ENCODE data around the gene MRGPRF.
"Not testable (repeated sequence)": the region's sequence is repeated elsewhere in the genome, so short reads cannot be mapped to it uniquely, and the experiment has no call there.

MRGPRF gene

DNA sequence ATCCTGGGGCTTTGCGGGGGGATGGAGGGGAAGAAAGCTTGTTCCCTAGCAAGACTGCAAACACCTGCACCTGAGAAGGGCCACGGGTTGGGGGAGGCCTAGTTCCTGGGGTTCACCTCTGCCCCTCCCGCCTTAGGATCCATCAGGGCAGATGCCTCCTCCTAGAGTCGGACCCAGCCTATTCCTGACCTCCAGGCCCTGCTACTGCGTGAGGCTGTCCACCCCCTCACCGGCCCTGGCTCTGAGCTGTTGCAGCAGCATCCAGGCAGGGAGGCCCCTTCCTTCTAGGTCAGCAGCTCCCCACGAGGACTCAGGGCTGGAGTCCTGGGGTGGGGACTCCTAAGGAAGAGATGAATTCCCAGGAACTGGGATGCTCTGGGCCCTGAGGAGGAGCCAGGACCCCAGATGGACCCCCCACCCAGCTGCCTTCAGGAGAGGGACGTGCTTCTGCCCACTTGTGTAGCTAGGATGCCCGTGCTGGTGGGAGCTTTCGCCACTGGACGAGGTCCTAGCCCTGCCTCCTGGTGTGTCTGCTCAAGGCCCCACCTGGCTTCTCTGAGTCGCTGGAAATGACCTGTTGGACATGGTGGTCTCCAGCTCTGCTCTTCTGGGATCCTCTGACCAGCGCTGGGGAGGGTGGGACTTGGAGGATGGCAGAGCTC is 10.3 kb downstream of the MRGPRF start:
- DNase-seq (ENCODE audit: low read depth) = no peak

DNA sequence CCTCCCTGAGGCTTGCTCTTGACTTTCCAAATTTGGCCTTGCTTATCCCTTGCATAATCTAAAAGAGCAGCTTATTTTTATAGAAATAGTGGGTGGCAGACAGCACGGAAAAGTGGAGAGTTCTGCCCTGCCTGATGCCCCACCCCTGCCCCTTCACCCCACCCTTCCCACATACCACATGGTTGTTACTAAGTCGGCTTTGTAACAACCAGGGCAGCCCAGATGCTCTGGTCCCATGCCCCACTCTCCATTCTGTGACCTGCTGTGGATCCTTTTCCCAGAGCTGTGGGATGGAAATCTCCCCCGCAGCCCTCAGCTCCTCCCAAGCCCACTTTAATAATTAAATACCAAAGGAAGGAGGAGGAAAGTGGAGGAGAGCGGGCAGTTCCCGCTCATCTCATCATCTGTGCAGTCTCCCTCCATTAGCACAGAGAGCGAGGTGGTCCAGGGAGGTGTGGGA is 10.9 kb downstream of the MRGPRF start:
- no peak for DNase-seq (ENCODE audit: low read depth)

DNA sequence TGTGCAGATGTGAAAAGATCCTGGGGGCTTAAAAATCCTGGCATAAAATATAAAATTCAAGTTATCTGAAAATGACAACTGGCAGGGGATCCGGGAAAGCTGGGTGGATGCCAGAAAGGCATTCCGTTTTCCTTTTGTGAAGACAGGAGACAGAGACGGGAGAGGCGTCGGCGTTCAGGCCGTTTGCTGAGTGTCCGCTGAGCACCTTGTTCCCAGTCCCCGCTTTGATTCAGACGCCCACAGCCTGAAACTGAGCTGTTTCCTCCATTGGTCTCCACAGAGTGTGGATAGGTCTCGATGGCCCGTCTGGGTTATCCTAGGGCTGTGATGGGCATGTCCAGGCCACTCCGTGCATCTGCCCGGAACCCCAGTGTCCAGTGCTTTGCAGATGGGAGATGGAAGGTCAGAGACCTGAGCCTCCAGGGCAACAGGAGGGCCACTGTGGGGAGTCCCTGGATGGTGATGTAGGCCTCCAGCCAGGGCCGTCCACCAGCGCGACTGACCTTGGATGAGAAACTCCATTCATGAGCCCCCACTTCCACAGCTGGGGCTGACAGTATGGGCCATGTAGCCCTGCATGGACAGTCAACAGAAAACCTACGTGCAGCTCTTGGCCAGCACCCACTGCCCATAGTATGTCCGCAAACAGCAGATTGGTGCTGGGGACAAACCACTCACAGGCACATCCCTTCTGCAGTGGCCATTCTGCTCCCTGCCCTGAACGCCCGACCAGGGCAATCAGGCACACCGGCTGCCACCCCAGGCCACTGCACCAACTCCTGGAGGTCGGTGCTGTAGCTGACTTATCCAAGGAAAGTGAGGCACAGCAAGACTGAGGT is 11.6 kb downstream of the MRGPRF start:
- no peak for DNase-seq (ENCODE audit: low read depth)

DNA sequence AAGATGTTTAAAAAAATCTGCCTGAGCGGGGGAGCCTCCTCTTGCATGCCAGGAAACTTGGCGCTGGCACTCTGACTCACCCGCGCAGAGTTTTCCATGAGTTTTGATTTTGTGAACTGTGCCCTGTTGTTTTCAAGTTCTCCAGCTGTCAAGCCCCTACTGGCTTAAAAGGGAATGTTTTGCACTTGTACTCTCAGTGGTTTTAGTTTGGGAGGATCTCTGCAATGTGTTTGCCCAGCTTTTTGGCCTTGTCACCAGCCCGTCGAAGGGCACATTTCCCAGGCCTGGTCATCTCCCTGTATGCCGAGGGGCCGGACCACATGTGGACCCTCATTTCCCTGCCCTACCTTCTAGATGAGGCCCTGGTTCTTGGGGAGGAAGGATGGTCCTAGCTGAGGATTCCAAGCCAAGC is 12.2 kb downstream of the MRGPRF start:
- DNase-seq (ENCODE audit: low read depth) = peak; percentile 35

DNA sequence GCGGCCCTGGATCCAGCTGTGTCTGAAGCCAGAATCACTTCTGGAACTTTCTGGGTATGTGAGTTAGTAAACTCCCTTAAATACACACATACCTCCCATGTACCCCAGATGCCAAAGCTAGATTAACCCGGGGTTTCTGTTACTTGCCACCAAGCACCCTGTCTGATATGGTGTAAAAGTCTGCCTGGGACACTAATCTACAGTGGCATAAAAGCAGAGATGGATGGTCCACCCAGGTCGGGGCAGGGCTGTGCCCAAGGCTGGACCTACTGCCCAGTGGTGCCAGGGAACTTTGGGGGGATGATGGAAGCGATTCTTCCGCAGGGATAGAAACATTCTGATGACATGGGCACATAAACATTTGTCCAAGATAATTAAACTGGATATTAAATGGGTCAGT is 12.7 kb downstream of the MRGPRF start:
- no peak for DNase-seq (ENCODE audit: low read depth)

DNA sequence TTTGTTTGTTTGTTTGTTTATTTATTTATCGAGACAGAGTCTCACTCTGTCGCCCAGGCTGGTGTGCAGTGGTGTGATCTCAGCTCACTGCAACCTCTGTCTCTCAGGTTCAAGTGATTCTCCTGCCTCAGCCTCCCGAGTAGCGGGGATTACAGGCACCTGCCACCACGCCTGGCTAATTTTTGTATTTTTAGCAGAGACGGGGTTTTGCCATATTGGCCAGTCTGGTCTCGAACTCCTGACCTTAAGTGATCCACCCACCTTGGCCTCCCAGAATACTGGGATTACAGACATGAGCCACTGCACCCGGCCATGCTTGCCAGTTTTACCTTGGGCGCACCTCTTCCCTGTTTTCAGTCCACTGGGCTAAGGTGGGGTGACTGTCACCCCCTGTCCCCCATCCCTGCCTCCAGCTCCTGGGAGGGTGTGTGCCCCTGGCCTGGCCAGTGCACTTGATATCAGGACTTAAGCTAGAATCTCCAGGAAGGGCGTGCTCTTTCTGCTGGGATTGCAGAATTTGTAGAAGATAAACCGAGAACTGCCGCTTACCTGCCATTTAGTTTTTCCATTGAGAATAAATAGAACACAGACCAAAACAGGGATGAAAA is 13.2 kb downstream of the MRGPRF start:
- not testable (repeated sequence) for DNase-seq (ENCODE audit: low read depth)

DNA sequence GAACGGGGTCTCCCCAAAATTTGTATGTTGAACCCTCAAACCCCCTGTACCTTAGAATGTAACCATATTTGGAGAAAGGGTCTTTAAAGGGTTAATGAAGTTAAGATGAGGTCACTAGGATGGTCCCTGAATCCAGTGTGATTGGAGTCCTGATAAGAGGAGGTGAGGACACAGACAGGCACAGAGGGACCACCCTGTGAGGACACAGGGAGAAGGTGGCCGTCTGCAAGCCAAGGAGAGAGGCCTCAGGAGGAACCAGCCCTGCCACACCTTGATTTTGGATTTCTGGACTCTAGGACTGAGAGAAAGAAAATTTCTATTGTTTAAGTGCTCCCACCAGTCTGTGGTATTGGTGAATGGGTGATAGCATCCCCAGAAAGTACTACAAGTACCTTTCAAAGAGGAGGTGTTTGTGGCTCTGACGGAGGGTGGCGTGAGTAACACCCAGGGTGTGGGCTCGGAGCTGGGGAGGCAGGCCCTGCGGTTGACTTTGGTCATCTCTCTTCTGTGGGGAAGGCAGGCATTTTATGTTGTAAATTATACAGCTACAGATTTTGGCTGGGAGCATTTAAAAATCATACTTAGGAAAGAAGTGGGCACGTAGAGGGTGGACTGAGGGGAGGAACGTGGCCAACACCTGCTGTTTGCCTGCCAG is 13.8 kb downstream of the MRGPRF start:
- no peak for DNase-seq (ENCODE audit: low read depth)

DNA sequence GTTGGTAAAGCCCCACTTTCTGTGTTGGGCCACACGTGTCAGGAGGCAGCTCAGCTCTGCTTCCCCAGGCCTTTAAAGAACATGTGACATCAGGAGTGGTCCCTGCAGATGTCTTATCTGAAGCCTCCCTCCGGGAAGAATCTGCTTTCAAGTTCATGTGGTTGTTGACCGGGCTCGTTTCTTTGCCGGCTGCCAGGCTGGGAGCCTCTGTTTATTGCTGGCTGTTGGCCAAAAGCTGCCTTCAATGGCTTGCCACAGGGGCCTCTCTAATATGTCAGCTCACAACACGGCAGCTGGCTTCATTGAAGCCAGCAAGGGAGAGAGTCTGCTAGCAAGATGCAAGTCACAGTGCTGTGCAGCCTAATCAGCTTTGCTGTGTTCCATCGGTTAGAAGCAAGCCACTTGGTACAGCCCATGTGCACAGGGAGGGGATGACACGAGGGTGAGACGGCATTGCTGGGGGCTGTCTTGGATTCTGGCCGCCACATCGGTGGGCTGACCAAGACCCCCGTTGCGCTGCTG is 14.6 kb downstream of the MRGPRF start:
- no peak for DNase-seq (ENCODE audit: low read depth)

DNA sequence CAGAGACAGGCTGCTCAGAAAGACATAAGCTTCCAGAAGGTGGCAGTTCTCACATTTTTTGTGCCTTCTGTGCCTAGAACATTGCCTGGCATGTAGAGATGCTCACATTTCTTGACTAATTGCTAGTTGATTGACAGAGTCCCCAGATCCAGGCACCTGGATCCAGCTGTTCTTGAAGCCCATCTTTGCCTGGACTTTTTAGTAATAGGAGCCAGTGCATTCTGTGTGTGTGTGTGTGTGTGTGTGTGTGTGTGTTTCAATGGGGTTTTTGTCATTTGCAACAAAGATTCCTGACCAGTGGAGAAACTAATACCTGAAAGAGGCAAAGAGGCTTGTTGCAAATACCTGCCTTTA is 15.1 kb downstream of the MRGPRF start:
- DNase-seq (ENCODE audit: low read depth) = no peak

DNA sequence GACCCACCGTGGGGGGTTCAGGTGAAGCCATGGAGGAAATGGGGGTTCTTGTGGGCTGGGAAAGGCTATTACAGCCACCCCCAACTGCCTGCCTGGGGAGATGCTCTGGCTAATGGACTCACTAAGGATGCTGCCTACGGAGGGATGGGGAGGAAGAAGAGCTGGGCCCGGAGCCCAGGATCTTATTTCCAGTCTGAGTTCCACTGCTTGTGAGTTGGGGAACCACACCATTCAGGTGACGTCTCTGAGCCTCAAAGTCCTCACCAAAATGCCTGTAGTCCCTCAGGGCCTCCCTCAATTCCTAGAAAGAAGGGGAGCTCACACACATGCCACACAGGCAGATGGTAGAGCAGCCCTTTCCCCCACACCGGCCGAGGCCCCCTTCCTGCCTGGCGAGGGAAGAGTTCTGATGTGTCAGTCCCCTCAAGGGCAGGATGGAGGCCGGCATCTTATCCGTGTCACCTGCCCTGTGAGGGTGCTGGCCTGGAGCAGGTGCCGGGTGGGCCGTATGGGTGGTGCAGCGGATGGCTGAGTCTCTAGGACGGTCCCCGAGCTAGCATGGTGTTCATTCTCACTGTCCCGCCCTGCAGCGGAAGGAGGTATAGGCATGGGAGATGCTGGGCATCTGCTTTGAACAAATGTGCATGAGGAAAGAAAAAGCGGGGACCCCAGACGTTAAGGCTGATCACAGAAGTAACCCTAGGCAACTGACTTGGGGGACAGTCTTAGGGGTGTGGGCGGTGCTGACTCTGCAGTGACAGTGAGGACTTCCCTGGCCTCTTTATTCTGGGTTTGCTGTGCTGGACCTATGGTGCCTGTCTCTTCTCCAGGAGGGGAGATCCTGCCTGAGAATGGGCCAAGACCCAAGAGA is 15.7 kb downstream of the MRGPRF start:
- DNase-seq (ENCODE audit: low read depth) = no peak

DNA sequence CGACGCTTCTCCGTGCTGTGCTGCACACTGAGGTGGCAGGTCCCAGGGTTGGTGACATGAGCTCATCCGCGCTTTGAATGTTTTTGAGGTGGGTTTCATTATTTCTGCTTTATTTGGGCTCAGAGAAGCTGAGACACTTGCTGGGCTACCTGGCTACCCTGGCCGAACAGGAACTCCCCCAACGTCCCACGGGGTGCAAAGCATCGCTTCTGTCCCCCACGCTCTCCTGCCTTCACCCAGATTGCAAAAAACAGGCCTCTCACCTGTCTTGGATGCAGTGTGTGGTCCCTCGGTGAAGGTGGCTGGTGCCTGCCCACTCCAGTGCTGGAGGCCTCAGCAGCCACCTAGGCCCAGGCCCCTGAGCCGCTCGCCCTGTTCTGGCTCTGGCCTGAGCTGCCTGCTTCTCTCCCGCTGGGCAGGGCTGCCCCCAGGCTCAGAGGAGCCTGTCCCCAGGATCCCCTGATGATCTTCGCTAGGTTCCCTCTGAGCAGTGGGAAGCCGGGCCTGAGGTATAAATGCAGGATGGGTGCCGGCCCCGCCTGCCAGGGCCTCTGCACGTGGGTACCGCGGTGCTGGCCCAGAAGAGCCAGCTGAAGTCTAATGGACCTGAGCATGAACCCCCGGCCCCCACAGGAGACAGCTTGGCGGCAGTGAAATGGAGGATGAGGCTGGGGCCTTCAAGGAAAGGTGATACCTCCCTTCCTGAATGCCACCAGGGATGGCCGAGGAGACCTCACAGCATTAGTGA is 16.5 kb downstream of the MRGPRF start:
- DNase-seq (ENCODE audit: low read depth) = no peak

DNA sequence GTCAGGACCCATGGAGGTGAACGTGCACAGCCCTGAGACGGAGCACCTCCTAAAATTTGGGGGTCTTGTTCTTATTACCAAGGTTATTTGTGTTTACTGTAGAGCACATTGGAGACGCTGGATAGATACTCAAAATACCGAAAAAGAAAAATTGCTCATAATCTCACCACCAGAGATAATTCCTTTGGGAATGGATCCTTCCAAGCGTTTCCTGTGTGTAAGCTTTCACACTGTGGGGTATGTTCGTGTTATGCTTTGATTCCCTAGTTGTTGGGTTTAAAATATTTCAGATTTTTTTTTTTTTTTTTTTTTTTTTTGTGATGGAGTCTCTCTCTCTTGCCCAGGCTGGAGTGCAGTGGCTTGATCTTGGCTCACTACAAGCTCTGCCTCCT is 18.2 kb downstream of the MRGPRF start:
- no peak for DNase-seq (ENCODE audit: low read depth)

DNA sequence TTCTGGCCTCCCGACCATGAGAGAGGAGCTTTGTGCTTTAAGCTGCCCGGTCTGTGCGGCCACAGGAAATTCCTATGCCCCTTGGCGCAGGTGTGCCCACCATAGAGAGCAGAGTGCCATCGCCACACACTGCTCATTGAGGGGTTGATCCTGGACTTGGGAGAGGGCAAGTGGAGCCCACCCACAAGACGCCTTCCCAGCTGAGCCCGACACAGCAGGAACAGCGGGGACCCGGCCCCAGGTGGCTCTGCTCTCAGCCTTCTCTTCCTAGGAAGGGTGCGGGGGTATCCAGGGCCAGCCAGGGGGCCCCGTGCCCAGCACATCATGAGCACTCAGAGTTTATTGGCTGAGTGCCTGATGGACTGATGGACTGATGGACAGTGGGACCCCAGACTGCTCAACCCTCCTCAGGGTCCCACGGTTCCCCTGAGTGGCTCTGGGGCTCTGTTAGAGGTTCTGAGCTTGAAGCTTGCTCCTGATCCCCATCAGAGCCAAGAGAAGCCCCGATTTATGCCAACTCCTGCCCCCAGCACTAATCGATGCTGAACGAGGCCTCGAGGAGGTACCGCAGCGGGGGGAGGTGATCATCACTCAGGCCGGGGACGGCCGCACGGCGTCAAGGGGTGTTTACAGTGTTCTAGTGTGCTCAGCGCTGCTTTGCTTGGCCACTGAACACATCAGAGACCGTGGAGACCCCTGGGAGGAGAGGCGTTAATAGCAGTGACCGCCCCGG is 18.7 kb downstream of the MRGPRF start:
- DNase-seq (ENCODE audit: low read depth) = no peak

DNA sequence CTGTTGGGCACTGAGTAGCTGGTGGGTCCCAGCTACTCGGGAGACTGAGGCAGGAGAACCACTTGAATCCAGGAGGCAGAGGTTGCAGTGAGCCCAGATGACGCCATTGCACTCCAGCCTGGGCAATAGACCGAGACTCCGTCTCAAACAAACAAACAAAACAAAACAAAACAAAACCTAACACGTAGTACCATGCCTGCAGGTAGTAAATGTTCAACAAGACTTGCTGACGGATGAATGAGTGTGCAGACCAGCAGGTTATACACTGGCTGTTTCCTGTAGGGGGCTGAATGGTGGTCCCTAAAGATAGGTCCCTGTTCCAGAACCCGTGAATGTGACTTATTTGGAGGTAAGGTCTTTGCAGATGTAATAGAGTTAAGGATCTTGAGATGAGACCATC is 19.5 kb downstream of the MRGPRF start:
- DNase-seq (ENCODE audit: low read depth) = no peak

DNA sequence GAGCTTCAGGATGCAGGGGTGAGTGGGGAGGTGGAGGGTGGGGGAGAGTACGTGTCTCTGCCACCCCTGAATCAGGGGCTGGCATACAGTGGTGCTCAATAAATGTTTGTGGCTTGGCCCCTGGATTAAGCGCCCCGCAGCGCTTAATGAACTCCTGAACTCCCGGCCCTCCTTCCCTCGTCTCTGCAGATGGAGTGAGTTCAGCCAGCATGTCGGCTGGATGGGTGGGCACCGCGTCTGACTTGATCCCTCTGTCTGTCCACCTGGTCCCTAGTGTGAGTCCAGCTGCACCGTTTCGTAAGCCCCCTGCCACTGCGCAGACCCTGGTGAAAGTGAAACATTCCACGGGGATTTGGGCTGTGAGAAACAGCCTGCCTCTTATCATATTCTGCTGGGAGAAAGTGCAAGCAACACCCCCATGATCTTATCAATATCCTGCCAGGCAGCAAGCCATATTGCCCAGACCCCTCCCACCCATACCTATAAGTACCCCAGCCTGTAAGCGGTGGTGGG is 20.2 kb downstream of the MRGPRF start:
- no peak for DNase-seq (ENCODE audit: low read depth)

DNA sequence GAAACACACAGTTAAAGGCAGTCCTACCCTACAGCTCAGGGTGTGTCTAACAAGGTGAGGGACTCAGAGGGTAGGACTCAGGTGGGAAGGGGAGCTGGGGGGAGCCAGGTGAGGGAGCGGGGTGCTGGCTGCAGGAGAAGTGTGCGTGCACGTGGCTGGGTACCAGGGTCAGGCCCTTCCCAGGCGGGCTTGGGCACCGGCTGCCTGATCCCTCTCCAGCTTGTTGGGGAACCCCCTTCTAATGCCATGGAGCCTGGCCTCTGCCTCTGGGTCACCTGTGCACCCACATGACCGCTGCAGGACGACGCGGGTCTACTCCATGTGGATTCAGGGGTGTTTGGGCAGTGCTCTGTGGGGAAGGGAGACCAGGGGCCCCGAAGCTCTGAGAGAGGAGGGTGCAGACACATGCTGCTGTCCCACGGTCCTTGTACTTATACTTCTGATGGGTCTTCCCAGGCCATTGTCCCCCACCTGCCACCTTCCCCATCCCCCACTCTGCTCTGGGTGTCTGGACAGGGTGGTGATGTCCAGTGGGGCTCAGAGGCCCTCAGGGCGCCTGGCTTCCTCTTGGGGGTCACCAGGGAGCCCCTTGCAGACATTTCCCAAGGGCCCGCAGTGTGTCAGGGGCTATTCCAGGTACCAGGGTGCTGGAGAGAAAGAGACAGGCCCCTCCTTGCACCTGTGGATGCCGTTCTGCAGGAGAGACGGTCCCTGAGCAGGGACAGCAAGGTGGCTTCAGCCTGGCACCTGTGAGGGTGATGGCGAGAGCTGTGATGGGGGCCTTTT is 21.9 kb downstream of the MRGPRF start:
- no peak for DNase-seq (ENCODE audit: low read depth)

DNA sequence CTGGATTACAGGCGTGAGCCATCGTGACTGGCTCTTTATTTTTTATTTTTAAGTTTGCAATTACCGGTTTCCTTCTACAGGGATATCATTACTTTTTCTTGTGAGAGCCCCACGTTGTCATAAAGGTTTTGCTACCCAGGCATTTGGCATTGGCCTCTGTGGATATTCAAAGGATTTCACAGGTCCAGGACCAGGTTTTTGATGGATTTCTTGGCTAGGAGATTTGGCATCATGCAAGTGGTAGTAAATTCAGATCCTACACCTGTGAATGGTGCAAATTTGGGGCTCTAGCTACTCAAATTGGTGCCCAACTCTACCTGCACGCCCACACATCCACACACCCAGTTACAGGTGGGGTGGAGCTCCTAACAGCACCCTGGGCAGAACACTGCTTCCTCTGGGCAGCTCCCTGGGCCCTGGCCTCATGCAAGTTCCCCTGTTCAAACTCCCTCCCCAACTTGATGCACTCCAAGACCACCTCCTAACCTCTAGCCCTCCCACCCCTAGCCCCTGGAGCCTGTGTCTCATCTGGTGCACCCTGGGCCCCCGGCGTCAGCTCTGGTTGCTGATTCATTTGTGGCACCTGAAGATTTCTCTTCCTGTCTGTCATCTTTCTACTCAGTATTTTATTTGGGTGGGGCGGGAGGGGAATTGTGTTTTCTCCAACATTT is 23.0 kb downstream of the MRGPRF start:
- DNase-seq (ENCODE audit: low read depth) = no peak

DNA sequence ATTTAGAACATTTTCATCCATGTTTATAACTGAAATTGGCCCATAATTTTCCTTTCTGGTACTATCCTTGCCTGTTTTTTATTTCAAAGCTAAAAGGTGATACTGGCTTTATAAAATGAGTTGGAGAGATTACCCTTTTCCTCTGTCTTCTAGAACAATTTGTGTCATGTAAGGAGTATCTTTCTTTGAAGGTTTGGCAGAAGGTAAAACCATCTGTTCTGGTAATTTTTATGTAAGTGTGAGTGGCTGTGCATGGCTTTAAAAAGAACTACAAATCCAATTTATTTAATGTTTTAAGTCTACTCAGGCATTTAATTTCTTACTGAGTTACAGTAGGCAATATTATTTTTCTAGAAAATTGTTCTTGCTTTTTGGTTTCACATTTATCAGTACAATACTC is 24.6 kb downstream of the MRGPRF start:
- DNase-seq (ENCODE audit: low read depth) = no peak
